HFFc6 (cell line): ENCODE measurements around the gene SOS1. TPM values are rescaled to one million over a fixed set of nuclear protein-coding genes. Genes with fewer than 3 reads are reported as not detected.
"Not testable (repeated sequence)": the region's sequence is repeated elsewhere in the genome, so short reads cannot be mapped to it uniquely, and the experiment has no call there.

Experiments used
- DNase-seq: peaks from one replicate; pipeline ENCODE4 v3.0.0-alpha.2; 2018
- H3K27ac Mint-ChIP-seq: 2 replicates; pipeline ENCODE4 v1.8.0; 2020; ENCODE audit warnings: mild to moderate bottlenecking, mixed read lengths
- H3K27me3 Mint-ChIP-seq: 2 replicates; pipeline ENCODE4 v1.8.0; 2021; ENCODE audit warnings: mild to moderate bottlenecking, moderate library complexity, mixed read lengths; ENCODE audit not compliant: insufficient read depth
- H3K36me3 Mint-ChIP-seq: 2 replicates; pipeline ENCODE4 v1.8.0; 2021; ENCODE audit warnings: low read depth, mixed read lengths
- H3K4me1 Mint-ChIP-seq: 2 replicates; pipeline ENCODE4 v1.8.0; 2020; ENCODE audit warnings: low read depth, mixed read lengths
- H3K4me3 Mint-ChIP-seq: 2 replicates; pipeline ENCODE4 v1.8.0; 2020; ENCODE audit warnings: mild to moderate bottlenecking, moderate library complexity, mixed read lengths
- H3K9me3 Mint-ChIP-seq: 2 replicates; pipeline ENCODE4 v1.8.0; 2020; ENCODE audit warnings: mild to moderate bottlenecking, mixed read lengths
- total RNA-seq, 6 experiments: library from RNA; stranded (reverse); fragmentation: NEBNext Ultra II Directional; extraction: Animal tissue kit (Norgen Biotek cat#: 25700); gene quantifications; 2 replicates in 1 of 6; 3 replicates in 5 of 6; pipeline ENCODE4 v1.2.3, GENCODE V29; 2021
- TF ChIP-seq, protein P1 (sequence below): fragments of 200-600 bp; sonication (generic); IDR thresholded peaks from 2 replicates; pipeline ENCODE4 v1.5.0; 2021; ENCODE audit warnings: antibody characterized with exemption, mild to moderate bottlenecking

SOS1 gene
- total RNA-seq, 6 experiments from 2014 or later = 20.9 to 31.4 (median 24.6) TPM

DNA sequence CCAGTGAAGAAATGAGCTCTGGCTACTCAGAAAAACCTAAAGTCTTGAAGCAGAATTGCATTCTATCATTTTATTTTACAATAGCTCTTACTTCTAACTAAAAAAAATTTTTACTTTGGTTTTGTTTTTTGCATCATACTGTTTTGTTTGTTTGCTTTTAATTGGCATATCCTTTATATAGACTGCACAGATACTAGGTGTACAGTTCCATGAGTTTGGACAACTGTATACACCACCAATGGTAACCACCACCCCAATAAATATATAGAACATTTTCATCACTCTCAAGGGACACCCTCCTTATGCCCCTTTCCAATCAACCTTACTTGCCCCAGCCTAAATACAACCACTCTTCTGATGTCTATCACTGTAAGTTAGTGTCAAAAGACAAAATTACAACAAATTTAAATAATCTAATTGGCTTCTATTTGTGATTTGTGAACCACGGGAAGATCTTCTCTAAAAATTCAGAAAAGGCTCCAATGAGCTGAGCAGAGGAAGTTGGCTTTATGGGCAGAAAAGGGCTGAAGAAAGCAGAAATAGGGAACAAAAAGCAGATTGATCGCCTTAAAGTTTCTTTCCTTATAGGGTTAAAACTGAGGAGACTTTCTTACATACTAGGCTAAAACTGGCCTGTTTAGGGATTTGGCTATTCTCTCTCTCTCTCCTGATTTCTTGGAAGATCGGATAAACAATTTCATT, 22.2 kb upstream of the SOS1 start:
- Mint-ChIP-seq H3K27me3 (peaks cover 4% of the 10 kb centered on the region), H3K9me3 (no peaks in the 10 kb centered on the region), H3K4me3 (no peak overlapping the region), H3K36me3 (no peaks in the 10 kb centered on the region), H3K27ac (no peak overlapping the region), H3K4me1 (peaks cover 9% of the 10 kb centered on the region)
- DNase-seq = no peak
- TF ChIP-seq, protein P1, sequence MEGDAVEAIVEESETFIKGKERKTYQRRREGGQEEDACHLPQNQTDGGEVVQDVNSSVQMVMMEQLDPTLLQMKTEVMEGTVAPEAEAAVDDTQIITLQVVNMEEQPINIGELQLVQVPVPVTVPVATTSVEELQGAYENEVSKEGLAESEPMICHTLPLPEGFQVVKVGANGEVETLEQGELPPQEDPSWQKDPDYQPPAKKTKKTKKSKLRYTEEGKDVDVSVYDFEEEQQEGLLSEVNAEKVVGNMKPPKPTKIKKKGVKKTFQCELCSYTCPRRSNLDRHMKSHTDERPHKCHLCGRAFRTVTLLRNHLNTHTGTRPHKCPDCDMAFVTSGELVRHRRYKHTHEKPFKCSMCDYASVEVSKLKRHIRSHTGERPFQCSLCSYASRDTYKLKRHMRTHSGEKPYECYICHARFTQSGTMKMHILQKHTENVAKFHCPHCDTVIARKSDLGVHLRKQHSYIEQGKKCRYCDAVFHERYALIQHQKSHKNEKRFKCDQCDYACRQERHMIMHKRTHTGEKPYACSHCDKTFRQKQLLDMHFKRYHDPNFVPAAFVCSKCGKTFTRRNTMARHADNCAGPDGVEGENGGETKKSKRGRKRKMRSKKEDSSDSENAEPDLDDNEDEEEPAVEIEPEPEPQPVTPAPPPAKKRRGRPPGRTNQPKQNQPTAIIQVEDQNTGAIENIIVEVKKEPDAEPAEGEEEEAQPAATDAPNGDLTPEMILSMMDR = no peak

- no peak overlapping the region for H3K4me3 Mint-ChIP-seq
- TF ChIP-seq, protein P1 = no peak
- H3K27ac Mint-ChIP-seq = no peak overlapping the region
- H3K27me3 Mint-ChIP-seq = peaks cover under 1% of the 10 kb centered on the region
- DNase-seq = no peak
- no peaks in the 10 kb centered on the region for H3K36me3 Mint-ChIP-seq
- peaks cover 9% of the 10 kb centered on the region for H3K4me1 Mint-ChIP-seq
- H3K9me3 Mint-ChIP-seq = no peaks in the 10 kb centered on the region
Observed at GRCh38 chr2:39141334-39142271, 20.8 kb upstream of the SOS1 start.

- not testable (repeated sequence) for H3K4me1 Mint-ChIP-seq, H3K27me3 Mint-ChIP-seq, H3K4me3 Mint-ChIP-seq, H3K27ac Mint-ChIP-seq, H3K36me3 Mint-ChIP-seq, H3K9me3 Mint-ChIP-seq, DNase-seq
Observed at GRCh38 chr2:39140948-39141333, 20.1 kb upstream of the SOS1 start.

GRCh38 chr2:39140322-39140847, 19.5 kb upstream of the SOS1 start:
- Mint-ChIP-seq H3K4me1 (peaks cover 9% of the 10 kb centered on the region), H3K36me3 (no peaks in the 10 kb centered on the region), H3K27me3 (no peaks in the 10 kb centered on the region; the same call in 1 of the 2 replicates), H3K4me3 (no peak overlapping the region), H3K27ac (no peak overlapping the region), H3K9me3 (no peaks in the 10 kb centered on the region)
- DNase-seq = no peak
- TF ChIP-seq, protein P1 = no peak

GRCh38 chr2:39139511-39140237, 18.8 kb upstream of the SOS1 start:
- TF ChIP-seq, protein P1 = no peak
- Mint-ChIP-seq H3K27me3 (no peaks in the 10 kb centered on the region; the same call in 1 of the 2 replicates), H3K9me3 (no peaks in the 10 kb centered on the region), H3K27ac (no peak overlapping the region), H3K4me3 (no peak overlapping the region), H3K4me1 (peaks cover 9% of the 10 kb centered on the region), H3K36me3 (no peaks in the 10 kb centered on the region)
- DNase-seq = no peak
